H1 (cell line): ENCODE data around the gene LRRC74B. TPM values are rescaled to one million over a fixed set of nuclear protein-coding genes. Genes with fewer than 3 reads are reported as not detected.

Source experiments
- CTCF ChIA-PET: fragments of 300-600 bp; sonication (Branson Sonifier 250); formaldehyde crosslinking; loops from one replicate; lab custom pipeline; 2021; ENCODE audit not compliant: partially characterized antibody; lab: Charles Lee
- POLR2A ChIA-PET: fragments of 300-600 bp; sonication (Branson Sonifier 250); formaldehyde crosslinking; loops from one replicate; lab custom pipeline; 2021; ENCODE audit warnings: inconsistent platforms; ENCODE audit not compliant: partially characterized antibody; lab: Charles Lee
- DNase-seq, 2 experiments: peaks; one replicate each; pipeline versions ENCODE4 v3.0.0 to v3.0.0-alpha.2; 2010 to 2022; ENCODE audit warnings: low spot score in 2 of 2, low read depth in 1 of 2, mixed read lengths in 1 of 2
- FAIRE-seq: peaks from 2 replicates; lab custom pipeline; 2011; peaks lifted over from hg19 to GRCh38; lab: Jason Lieb, UNC
- H2AFZ ChIP-seq: 2 replicates; pipeline ENCODE4 v1.8.1; 2012; ENCODE audit warnings: low read length, inconsistent platforms
- H2AK5ac ChIP-seq: 2 replicates; pipeline ENCODE4 v1.6.1; 2013; ENCODE audit warnings: low read depth, low read length
- H2BK120ac ChIP-seq: replicated peaks from 2 replicates; pipeline ENCODE3; 2013; ENCODE audit warnings: low read depth, low read length, inconsistent platforms
- H2BK12ac ChIP-seq: 2 replicates; pipeline ENCODE4 v1.6.1; 2013; ENCODE audit warnings: low read depth, low read length
- H2BK15ac ChIP-seq: 2 replicates; pipeline ENCODE4 v1.6.1; 2013; ENCODE audit warnings: low read length
- H2BK20ac ChIP-seq: 2 replicates; pipeline ENCODE4 v1.6.1; 2013; ENCODE audit warnings: low read length
- H2BK5ac ChIP-seq: 2 replicates; pipeline ENCODE4 v1.6.1; 2013; ENCODE audit warnings: low read depth, low read length
- H3K14ac ChIP-seq: 2 replicates; pipeline ENCODE4 v1.6.1; 2013; ENCODE audit warnings: inconsistent platforms; ENCODE audit not compliant: insufficient read length
- H3K18ac ChIP-seq: 2 replicates; pipeline ENCODE4 v1.6.1; 2013; ENCODE audit warnings: low read length; ENCODE audit errors: extremely low read depth
- H3K23ac ChIP-seq: 2 replicates; pipeline ENCODE4 v1.6.1; 2013; ENCODE audit warnings: inconsistent platforms; ENCODE audit not compliant: insufficient read length
- H3K23me2 ChIP-seq: 2 replicates; pipeline ENCODE4 v1.6.1; 2013; ENCODE audit warnings: low read depth, low read length
- H3K27ac ChIP-seq: 2 replicates; pipeline ENCODE4 v1.6.1; 2011; ENCODE audit warnings: low read depth, low read length, inconsistent platforms
- H3K27me3 ChIP-seq, 4 experiments: replicated peaks in 1 of 4; 1 replicate in 1 of 4; 2 replicates in 3 of 4; pipeline versions ENCODE4 v1.6.1 to v1.8.1; 2011 to 2013; ENCODE audit warnings: low read length in 3 of 4, mild to moderate bottlenecking in 3 of 4, inconsistent platforms in 2 of 4, mixed read lengths in 2 of 4, moderate library complexity in 1 of 4; ENCODE audit not compliant: control insufficient read depth in 3 of 4, insufficient read depth in 3 of 4; ENCODE audit errors: extremely low read depth in 1 of 4
- H3K36me3 ChIP-seq, 4 experiments: 2 replicates each; pipeline versions ENCODE4 v1.6.1 to v1.8.1; 2011 to 2013; ENCODE audit warnings: mild to moderate bottlenecking in 4 of 4, low read length in 3 of 4, moderate library complexity in 2 of 4, control low read depth in 1 of 4, inconsistent platforms in 1 of 4; ENCODE audit not compliant: insufficient read depth in 4 of 4, control insufficient read depth in 2 of 4
- H3K4ac ChIP-seq: replicated peaks from 2 replicates; pipeline ENCODE3; 2013; ENCODE audit warnings: low read length, low read depth, mixed read lengths, inconsistent platforms; ENCODE audit not compliant: insufficient read length
- H3K4me1 ChIP-seq, 4 experiments: replicated peaks in 1 of 4; 1 replicate in 1 of 4; 2 replicates in 3 of 4; pipeline versions ENCODE4 v1.6.1 to v1.8.1; 2011 to 2013; ENCODE audit warnings: low read length in 3 of 4, inconsistent platforms in 2 of 4, mixed read lengths in 1 of 4; ENCODE audit not compliant: insufficient read depth in 4 of 4, control insufficient read depth in 3 of 4
- H3K4me2 ChIP-seq, 2 experiments: 2 replicates each; pipeline versions ENCODE4 v1.6.1 to v1.8.1; 2011 to 2013; ENCODE audit warnings: low read depth in 2 of 2, low read length in 2 of 2, control low read depth in 1 of 2, inconsistent platforms in 1 of 2, mild to moderate bottlenecking in 1 of 2; ENCODE audit not compliant: insufficient read depth in 1 of 2
- H3K4me3 ChIP-seq, 4 experiments: fragments of 200-600, 300-600 bp in 1 of 4; sonication (generic), shearing (Covaris generic), sonication (Bioruptor Twin) in 1 of 4; 2 replicates each; pipeline versions ENCODE4 v1.5.1 to v1.8.1; 2011 to 2016; ENCODE audit warnings: low read length in 4 of 4, low read depth in 3 of 4, control low read depth in 2 of 4, inconsistent platforms in 2 of 4, mild to moderate bottlenecking in 2 of 4, mixed read lengths in 1 of 4, moderate library complexity in 1 of 4; ENCODE audit not compliant: insufficient read depth in 2 of 4; ENCODE audit errors: extremely low read depth in 1 of 4
- H3K56ac ChIP-seq: replicated peaks from 2 replicates; pipeline ENCODE3; 2013; ENCODE audit warnings: low read depth, mild to moderate bottlenecking, mixed read lengths, low read length, inconsistent platforms; ENCODE audit not compliant: insufficient read length
- H3K79me1 ChIP-seq: 2 replicates; pipeline ENCODE4 v1.6.1; 2013; ENCODE audit warnings: low read depth, low read length, control low read depth
- H3K79me2 ChIP-seq, 2 experiments: 2 replicates each; pipeline versions ENCODE4 v1.6.1 to v1.8.1; 2012 to 2013; ENCODE audit warnings: low read length in 2 of 2, mild to moderate bottlenecking in 2 of 2, inconsistent platforms in 1 of 2; ENCODE audit not compliant: insufficient read depth in 2 of 2, control insufficient read depth in 1 of 2
- H3K9ac ChIP-seq, 4 experiments: replicated peaks in 1 of 4; 1 replicate in 1 of 4; 2 replicates in 3 of 4; pipeline versions ENCODE4 v1.6.1 to v1.8.1; 2011 to 2013; ENCODE audit warnings: low read depth in 3 of 4, low read length in 3 of 4, control low read depth in 2 of 4, mild to moderate bottlenecking in 2 of 4, moderate library complexity in 2 of 4, inconsistent platforms in 1 of 4; ENCODE audit errors: extremely low read depth in 1 of 4
- H3K9me3 ChIP-seq, 2 experiments: 2 replicates each; pipeline versions ENCODE4 v1.6.1 to v1.8.1; 2012 to 2013; ENCODE audit warnings: mild to moderate bottlenecking in 2 of 2, moderate library complexity in 2 of 2, control low read depth in 1 of 2, inconsistent platforms in 1 of 2, low read depth in 1 of 2, low read length in 1 of 2, mixed read lengths in 1 of 2; ENCODE audit not compliant: insufficient read depth in 2 of 2
- H4K20me1 ChIP-seq, 2 experiments: replicated peaks in 1 of 2; 2 replicates each; pipeline versions ENCODE3 to v1.8.1; 2011 to 2013; ENCODE audit warnings: inconsistent platforms in 2 of 2, low read length in 2 of 2, mild to moderate bottlenecking in 1 of 2; ENCODE audit not compliant: insufficient read depth in 2 of 2, control insufficient read depth in 1 of 2
- H4K5ac ChIP-seq: 2 replicates; pipeline ENCODE4 v1.6.1; 2013; ENCODE audit warnings: low read length, low read depth, mixed read lengths, inconsistent platforms; ENCODE audit not compliant: insufficient read length
- H4K8ac ChIP-seq: 2 replicates; pipeline ENCODE4 v1.8.0; 2013; ENCODE audit warnings: mild to moderate bottlenecking, moderate library complexity, low read length, inconsistent platforms; ENCODE audit not compliant: insufficient read depth; ENCODE audit errors: extremely low read depth
- H4K91ac ChIP-seq: replicated peaks from 2 replicates; pipeline ENCODE3; 2013; ENCODE audit warnings: low read length, mixed read lengths, inconsistent platforms; ENCODE audit not compliant: insufficient read length
- POLR2A ChIP-seq, 2 experiments: IDR thresholded peaks; 1 replicate in 1 of 2; 2 replicates in 1 of 2; pipeline ENCODE4 v1.6.1; 2011; ENCODE audit warnings: low read depth in 2 of 2, low read length in 2 of 2, mild to moderate bottlenecking in 2 of 2; ENCODE audit errors: control extremely low read depth in 1 of 2
- YY1 ChIP-seq: IDR thresholded peaks from 2 replicates; pipeline ENCODE4 v1.6.1; 2011; ENCODE audit warnings: low read depth, mild to moderate bottlenecking, low read length
- WGBS, 2 experiments: shearing (Covaris generic) in 1 of 2; methylation state at CpG; one replicate each; pipeline versions ENCODE4 v1.1.6 to v1.1.7; 2013 to 2015; ENCODE audit warnings: low lambda C conversion rate in 2 of 2, mixed read lengths in 2 of 2, inconsistent platforms in 1 of 2, low coverage in 1 of 2, missing lambda C conversion rate in 1 of 2; ENCODE audit not compliant: insufficient replicate concordance in 2 of 2, insufficient coverage in 1 of 2, insufficient read length in 1 of 2; ENCODE audit errors: extremely low coverage in 1 of 2, missing lambda C conversion rate in 1 of 2; 5-methylcytosine and 5-hydroxymethylcytosine counted together
- polyA plus RNA-seq, 7 experiments: library from polyadenylated mRNA; depleted of rRNA in 3 of 7; stranded (reverse) in 5 of 7; unstranded in 2 of 7; fragments of >200 nt in 5 of 7; fragments of 200-250 nt in 2 of 7; gene quantifications; 1 replicate in 5 of 7; 2 replicates in 1 of 7; 4 replicates in 1 of 7; pipeline versions ENCODE4 v1.2.1 to v1.2.3, GENCODE V29; 2011 to 2013; ENCODE audit warnings: missing spikeins in 2 of 7, mixed read lengths in 2 of 7
- total RNA-seq: library from RNA; stranded (reverse); fragmentation: NEBNext Ultra II Directional; extraction: Animal tissue kit (Norgen Biotek cat#: 25700); gene quantifications from 2 replicates; pipeline ENCODE4 v1.2.1, GENCODE V29; 2021
- TF ChIP-seq, protein P1 (sequence below): IDR thresholded peaks from 2 replicates; pipeline ENCODE4 v1.6.1; 2011; ENCODE audit warnings: low read length, improper control_type of control experiment

The LRRC74B gene
- total and polyA plus RNA-seq, 2 of the 8 experiments (the other 6 are each of a cell fraction or from before 2014, with no cell fraction given) = not detected

DNA sequence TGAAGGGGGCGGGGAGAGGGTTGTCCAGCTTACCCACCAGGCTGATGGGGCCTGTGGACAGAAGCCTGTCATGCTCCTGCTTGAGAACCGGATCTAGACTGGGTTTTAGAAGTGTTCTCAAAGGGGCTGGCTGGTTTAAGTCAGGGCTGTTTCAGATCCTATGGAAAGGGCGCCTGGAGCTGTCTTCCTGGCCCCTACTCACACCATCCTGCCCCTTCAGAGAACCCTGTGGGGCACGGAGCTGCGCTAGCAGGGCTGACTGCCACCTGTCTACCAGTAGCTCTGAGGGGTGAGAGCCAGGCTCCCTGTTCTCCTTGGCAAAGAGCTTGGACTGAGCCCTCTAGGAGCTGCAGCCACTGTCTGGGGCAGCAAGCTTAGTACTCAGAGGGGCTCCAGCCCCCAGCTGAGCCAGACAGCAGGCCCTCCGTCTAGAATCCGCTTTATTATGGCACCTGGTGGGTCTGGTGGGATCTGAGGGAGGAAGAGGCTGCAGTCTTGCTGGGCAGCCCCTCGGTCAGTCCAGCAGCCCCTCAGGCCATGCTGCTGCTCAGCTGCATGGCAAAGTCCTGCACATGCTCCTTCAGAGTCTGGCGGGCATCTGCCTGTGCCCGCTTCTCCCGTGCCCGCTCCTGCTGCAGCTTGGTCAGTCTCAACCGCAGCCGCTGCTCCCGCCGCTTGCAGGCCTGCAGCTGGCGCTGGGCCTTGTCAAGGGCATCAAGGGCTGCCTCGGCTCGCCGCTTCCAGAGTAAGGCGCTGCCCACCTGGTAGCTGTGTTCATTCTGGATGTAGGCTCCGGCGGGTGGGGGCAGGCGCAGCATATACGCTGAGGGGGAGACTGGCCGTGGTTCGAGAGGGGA is 46.2 kb upstream of the LRRC74B start:
- Histone ChIP-seq H3K23ac (no peak overlapping the region), H3K79me1 (peaks cover 2% of the 10 kb centered on the region; the same call in 1 of the 2 replicates), H3K4me3 (no peak overlapping the region), H4K5ac (no peak overlapping the region), H4K20me1 (peaks cover 6 to 12% of the 10 kb centered on the region in 2 experiments), H3K4me1 (peaks cover 0 to 12% (median 8%) of the 10 kb centered on the region in 4 experiments; a peak in 5 of 7 replicates), H2BK120ac (no peak overlapping the region), H2BK15ac (no peak overlapping the region), H3K9ac (no peak overlapping the region), H2AK5ac (no peak overlapping the region), H3K23me2 (peaks cover 12% of the 10 kb centered on the region; the same call in 1 of the 2 replicates), H2BK20ac (no peak overlapping the region), H4K91ac (no peak overlapping the region), H3K79me2 (no peaks in the 10 kb centered on the region; a peak in 1 of 4 replicates), H4K8ac (no peak overlapping the region; the same call in 1 of the 2 replicates), H3K14ac (no peak overlapping the region), H3K56ac (no peak overlapping the region), H3K27me3 (no peaks in the 10 kb centered on the region), H2AFZ (no peak overlapping the region), H3K9me3 (no peaks in the 10 kb centered on the region), H3K36me3 (peaks cover 2 to 7% (median 4%) of the 10 kb centered on the region in 4 experiments; a peak in 5 of 8 replicates), H3K4me2 (no peak overlapping the region), H2BK12ac (no peak overlapping the region), H3K27ac (no peak overlapping the region), H3K18ac (no peak overlapping the region), H3K4ac (no peak overlapping the region), H2BK5ac (no peak overlapping the region)
- TF ChIP-seq, protein P1, sequence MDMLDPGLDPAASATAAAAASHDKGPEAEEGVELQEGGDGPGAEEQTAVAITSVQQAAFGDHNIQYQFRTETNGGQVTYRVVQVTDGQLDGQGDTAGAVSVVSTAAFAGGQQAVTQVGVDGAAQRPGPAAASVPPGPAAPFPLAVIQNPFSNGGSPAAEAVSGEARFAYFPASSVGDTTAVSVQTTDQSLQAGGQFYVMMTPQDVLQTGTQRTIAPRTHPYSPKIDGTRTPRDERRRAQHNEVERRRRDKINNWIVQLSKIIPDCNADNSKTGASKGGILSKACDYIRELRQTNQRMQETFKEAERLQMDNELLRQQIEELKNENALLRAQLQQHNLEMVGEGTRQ = no peak
- TF ChIP-seq YY1 (no peak), POLR2A (IDR thresholded peaks at IDR 0.05; ENCODE audit: control extremely low read depth in 1 of 2, low read depth in 2 of 2, low read length in 2 of 2) (peak in 1 of 2 experiments; percentile 17; a peak in 1 of 3 replicates)
- POLR2A ChIA-PET = interaction anchor here (0.8 to 5.5 kb wide), 8 partner anchors 9 to 44 kb away, joined by 3 to 45 read pairs (median 4); partner anchors contain the start of gene LZTR1
- no peak for FAIRE-seq
- no peak for DNase-seq
- 89% methylated on average over 18 of the region's 27 CpGs; no CpG with 5 or more reads in 1 of the 2 experiments for WGBS, 2 experiments
- CTCF ChIA-PET = interaction anchor here (0.7 to 1.7 kb wide), 6 partner anchors 10 to 114 kb away, joined by 3 to 6 read pairs (median 4); no protein-coding TSS in a partner anchor
